Gastroesophageal sphincter (tissue), 4 donors: Measurements from ENCODE around the gene WDR54. TPM values are rescaled to one million over a fixed set of nuclear protein-coding genes. Genes with fewer than 3 reads are reported as not detected.

Experiments used
- ATAC-seq: fragments of 150-250 bp; one replicate; pipeline ENCODE4 v1.9.1; 2016; ENCODE audit warnings: mild to moderate bottlenecking, moderate library complexity
- H3K27ac ChIP-seq, 4 donors: fragments of 200-600 bp; sonication (generic) in 3 of 4; 1 replicate in 3 of 4; 2 replicates in 1 of 4; pipeline ENCODE4 v1.5.1; 2016 to 2019
- H3K27me3 ChIP-seq: fragments of 200-600 bp; sonication (generic); one replicate; pipeline ENCODE4 v1.5.1; 2019
- H3K36me3 ChIP-seq, 2 donors: fragments of 200-600 bp; sonication (generic); one replicate each; pipeline ENCODE4 v1.5.1; 2019; ENCODE audit warnings: control low read depth in 1 of 2
- H3K4me1 ChIP-seq, 3 donors: fragments of 200-600 bp; sonication (generic); 1 replicate in 2 of 3; 2 replicates in 1 of 3; pipeline ENCODE4 v1.5.1; 2016 to 2019; ENCODE audit warnings: control low read depth in 2 of 3
- H3K4me3 ChIP-seq, 2 donors: fragments of 200-600 bp; sonication (generic); one replicate each; pipeline ENCODE4 v1.5.1; 2019; ENCODE audit warnings: mild to moderate bottlenecking in 1 of 2, moderate library complexity in 1 of 2
- H3K9me3 ChIP-seq, 3 donors: fragments of 200-600 bp; sonication (generic); one replicate each; pipeline ENCODE4 v1.5.1; 2017 to 2019; ENCODE audit warnings: control low read depth in 2 of 3
- EP300 ChIP-seq: sonication (generic); formaldehyde crosslinking; IDR thresholded peaks from one replicate; pipeline ENCODE4 v1.6.1; 2017; ENCODE audit warnings: antibody characterized with exemption, mild to moderate bottlenecking
- POLR2A ChIP-seq, 2 donors: fragments of 450-650 bp; IDR thresholded peaks; one replicate each; pipeline ENCODE4 v1.6.1; 2017; ENCODE audit warnings: antibody characterized with exemption in 2 of 2, mild to moderate bottlenecking in 2 of 2, moderate library complexity in 1 of 2
- POLR2AphosphoS5 ChIP-seq: sonication (generic); formaldehyde crosslinking; IDR thresholded peaks from one replicate; pipeline ENCODE4 v1.6.1; 2017; ENCODE audit warnings: antibody characterized with exemption
- WGBS, 2 donors: methylation state at CpG; one replicate each; pipeline ENCODE4 v1.1.5; 2018; ENCODE audit warnings: low coverage in 1 of 2; 5-methylcytosine and 5-hydroxymethylcytosine counted together
- total RNA-seq, 4 donors: library from RNA; depleted of rRNA; stranded (reverse); fragments of >200 nt; gene quantifications; one replicate each; pipeline ENCODE4 v1.1.0, GENCODE V29; 2016
- TF ChIP-seq, protein P1 (sequence below), 4 experiments: fragments of 200-600 bp in 2 of 4; fragments of 450-650 bp in 2 of 4; sonication (generic) in 1 of 4; IDR thresholded peaks; one replicate each; pipeline ENCODE4 v1.5.1; 2017 to 2019; ENCODE audit warnings: antibody characterized with exemption in 4 of 4, mild to moderate bottlenecking in 2 of 4, moderate library complexity in 2 of 4

Gene WDR54
- total RNA-seq, 4 donors from 2014 or later, result 4.2 to 12.4 (median 8.8) TPM

DNA sequence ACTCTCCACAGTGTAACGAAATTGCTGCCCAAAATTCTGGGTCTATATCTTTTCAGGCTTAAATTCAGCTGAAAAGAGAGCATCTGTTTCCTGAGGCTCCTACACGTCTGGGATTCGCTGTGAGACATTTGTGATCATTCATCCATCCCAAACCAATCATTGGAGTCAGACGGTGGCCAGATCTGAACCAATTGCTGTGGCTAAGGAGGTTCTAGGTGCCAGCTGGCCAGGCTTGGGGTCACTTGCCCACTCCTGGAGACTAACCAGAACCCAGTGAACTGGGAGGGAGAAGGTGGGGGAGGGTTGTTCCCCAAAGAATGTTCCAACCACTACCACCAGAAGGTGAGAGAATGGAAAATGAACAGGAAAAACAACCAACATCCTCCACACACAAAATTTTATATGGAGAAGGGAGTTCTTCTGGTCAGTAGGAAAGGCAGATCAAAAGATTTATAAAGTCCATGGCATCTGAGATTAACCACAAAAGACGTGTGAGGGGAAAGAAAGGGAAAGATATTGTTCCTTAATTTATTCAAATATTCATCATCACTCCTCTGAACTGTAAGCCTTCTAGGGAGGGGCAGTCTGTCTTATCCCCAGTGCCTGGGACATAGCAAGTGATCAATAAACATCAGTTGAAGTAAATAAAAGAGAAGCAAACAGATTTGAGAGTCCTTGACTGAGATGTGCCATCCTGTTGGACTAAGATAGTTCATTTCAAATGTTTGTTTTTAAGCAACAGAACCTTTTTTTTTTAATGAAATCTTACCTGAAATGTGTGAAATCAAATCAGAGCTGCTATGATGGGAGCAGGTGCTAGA, 23.2 kb downstream of the WDR54 start:
- no peak for ATAC-seq

DNA sequence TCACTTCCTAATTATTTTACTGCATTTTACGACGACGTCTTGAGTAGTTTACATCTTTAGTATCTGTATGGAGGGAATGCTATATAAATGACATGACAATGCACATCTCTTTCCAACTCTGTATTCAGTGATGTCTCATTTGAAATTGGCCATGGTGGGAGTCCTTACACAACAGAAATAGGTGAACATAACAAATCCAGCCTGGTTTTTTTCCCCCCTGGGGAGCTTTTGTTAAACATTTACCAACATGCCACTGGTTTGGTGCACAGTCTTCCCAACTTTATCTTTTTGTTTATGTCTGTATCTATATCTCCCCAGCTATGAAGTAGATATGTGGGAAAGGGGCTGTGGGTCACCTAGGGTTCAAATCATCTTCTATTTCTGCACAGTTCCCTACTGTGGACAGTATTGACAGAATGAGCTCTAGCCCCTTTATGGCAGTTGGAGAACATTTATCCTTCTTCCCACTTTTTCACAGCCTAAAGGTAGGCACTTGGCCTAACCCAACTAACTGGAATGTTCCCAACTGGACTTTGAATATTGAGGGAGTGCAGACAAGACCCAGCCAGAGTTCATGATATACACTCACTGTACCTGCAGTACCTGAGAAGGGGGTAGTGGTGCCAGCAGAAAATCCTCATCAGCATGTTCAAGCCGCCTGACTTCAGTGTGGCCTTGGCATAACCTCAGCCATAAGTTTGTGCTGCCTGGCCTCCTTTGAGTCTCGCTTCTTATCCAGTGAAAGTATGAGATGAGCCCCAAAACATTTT, 25.9 kb downstream of the WDR54 start:
- WGBS, 2 donors, result 72 to 78% methylated on average over 3 to 4 of the region's 5 CpGs

More for the DNA sequence above, 23.2 kb downstream of the WDR54 start:
- H3K27me3 ChIP-seq, result peaks cover 29% of the 10 kb centered on the region
- no peak overlapping the region for H3K27ac ChIP-seq
- 28 to 34% methylated on average over 4 to 5 of the region's 5 CpGs for WGBS, 2 donors
- no peaks in the 10 kb centered on the region for H3K9me3 ChIP-seq
- no peak for TF ChIP-seq POLR2A (IDR thresholded peaks at IDR 0.05)
- no peak for TF ChIP-seq EP300
- H3K4me3 ChIP-seq, result no peak overlapping the region
- peaks cover 0 to 25% (median 4%) of the 10 kb centered on the region in 3 donors for H3K4me1 ChIP-seq
- no peaks in the 10 kb centered on the region for H3K36me3 ChIP-seq

DNA sequence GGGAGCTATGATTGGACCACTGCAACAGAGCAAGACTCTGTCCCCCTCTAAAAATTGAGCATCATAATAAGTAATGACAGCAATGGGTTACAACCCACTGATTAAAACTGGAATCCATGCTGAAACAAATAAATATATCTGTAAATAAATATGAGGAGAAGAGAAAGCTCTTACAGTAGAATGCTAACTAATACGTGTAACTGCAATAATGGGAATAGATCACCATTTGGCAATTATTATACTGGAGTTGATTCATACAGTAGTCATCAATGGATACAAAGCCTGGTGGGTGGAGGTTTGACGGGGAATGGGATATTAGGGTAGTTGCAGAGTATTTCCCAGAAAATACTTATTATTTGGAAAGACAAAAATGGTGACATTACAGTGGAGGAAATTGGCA, 27.2 kb downstream of the WDR54 start:
- 67 to 68% methylated on average over 2 of the region's 2 CpGs for WGBS, 2 donors
- ATAC-seq, result no peak
- Histone ChIP-seq H3K27ac (no peak overlapping the region), H3K9me3 (no peaks in the 10 kb centered on the region), H3K36me3 (no peaks in the 10 kb centered on the region), H3K4me3 (no peak overlapping the region), H3K4me1 (no peaks in the 10 kb centered on the region), H3K27me3 (peaks cover 2% of the 10 kb centered on the region)
- TF ChIP-seq, protein P1, sequence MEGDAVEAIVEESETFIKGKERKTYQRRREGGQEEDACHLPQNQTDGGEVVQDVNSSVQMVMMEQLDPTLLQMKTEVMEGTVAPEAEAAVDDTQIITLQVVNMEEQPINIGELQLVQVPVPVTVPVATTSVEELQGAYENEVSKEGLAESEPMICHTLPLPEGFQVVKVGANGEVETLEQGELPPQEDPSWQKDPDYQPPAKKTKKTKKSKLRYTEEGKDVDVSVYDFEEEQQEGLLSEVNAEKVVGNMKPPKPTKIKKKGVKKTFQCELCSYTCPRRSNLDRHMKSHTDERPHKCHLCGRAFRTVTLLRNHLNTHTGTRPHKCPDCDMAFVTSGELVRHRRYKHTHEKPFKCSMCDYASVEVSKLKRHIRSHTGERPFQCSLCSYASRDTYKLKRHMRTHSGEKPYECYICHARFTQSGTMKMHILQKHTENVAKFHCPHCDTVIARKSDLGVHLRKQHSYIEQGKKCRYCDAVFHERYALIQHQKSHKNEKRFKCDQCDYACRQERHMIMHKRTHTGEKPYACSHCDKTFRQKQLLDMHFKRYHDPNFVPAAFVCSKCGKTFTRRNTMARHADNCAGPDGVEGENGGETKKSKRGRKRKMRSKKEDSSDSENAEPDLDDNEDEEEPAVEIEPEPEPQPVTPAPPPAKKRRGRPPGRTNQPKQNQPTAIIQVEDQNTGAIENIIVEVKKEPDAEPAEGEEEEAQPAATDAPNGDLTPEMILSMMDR (IDR thresholded peaks at IDR 0.05), result no peak
- TF ChIP-seq POLR2AphosphoS5, result no peak
- TF ChIP-seq EP300, result no peak
- no peak for TF ChIP-seq POLR2A (IDR thresholded peaks at IDR 0.05)

More for the DNA sequence above, 25.9 kb downstream of the WDR54 start:
- no peaks in the 10 kb centered on the region for H3K9me3 ChIP-seq
- H3K27ac ChIP-seq, result no peak overlapping the region
- H3K4me3 ChIP-seq, result no peak overlapping the region
- H3K27me3 ChIP-seq, result peaks cover 11% of the 10 kb centered on the region
- H3K4me1 ChIP-seq, result no peaks in the 10 kb centered on the region
- H3K36me3 ChIP-seq, result no peaks in the 10 kb centered on the region
- TF ChIP-seq, protein P1 (IDR thresholded peaks at IDR 0.05), result no peak
- no peak for ATAC-seq

DNA sequence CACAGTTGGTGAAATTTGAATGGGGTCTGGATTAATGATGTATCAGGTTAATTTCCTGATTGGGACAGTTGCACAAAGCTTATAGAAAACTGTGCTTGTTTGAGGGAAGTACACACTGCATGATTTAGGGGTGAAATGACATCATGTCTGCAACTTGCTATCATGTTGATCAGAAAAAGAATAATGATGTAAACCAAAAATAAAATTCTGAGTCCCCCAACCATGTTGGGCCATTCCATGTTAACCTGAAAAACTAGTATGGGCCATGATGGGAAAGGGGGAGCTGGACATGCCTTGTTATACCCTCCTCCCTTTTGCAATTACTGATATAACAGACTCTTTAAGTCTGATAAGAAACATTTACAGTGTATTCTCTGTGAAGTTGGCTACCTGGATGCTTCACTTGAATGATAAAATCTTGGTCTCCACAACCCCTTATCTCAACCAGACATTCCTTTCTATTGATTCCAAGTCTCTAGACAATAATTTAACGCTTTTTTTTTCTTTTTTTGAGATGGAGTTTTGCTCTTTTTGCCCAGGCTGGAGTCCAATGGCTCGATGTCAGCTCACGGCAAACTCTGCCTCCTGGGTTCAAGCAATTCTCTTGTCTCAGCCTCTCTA, 29.1 kb downstream of the WDR54 start:
- no peak for TF ChIP-seq POLR2A (IDR thresholded peaks at IDR 0.05)
- TF ChIP-seq, protein P1 (IDR thresholded peaks at IDR 0.05), result no peak
- TF ChIP-seq EP300, result no peak
- no peak for TF ChIP-seq POLR2AphosphoS5
- H3K9me3 ChIP-seq, result no peaks in the 10 kb centered on the region
- H3K27ac ChIP-seq, result no peak overlapping the region
- no peaks in the 10 kb centered on the region for H3K36me3 ChIP-seq
- no peak for ATAC-seq
- no peaks in the 10 kb centered on the region for H3K27me3 ChIP-seq
- WGBS, 2 donors, result 82 to 93% methylated on average over 3 of the region's 3 CpGs
- H3K4me3 ChIP-seq, result no peak overlapping the region
- H3K4me1 ChIP-seq, result peaks cover 2 to 12% (median 7%) of the 10 kb centered on the region in 3 donors
